ENCODE measurements around the gene TTC7B.

TTC7B gene

GRCh38 chr14:90642244-90642717 is 173.9 kb downstream of the TTC7B start:
- no peak for DNase-seq (ENCODE audit: low read depth, low spot score)
- H3K4me3 ChIP-seq (ENCODE audit: low read length), result no peak overlapping the region

DNA sequence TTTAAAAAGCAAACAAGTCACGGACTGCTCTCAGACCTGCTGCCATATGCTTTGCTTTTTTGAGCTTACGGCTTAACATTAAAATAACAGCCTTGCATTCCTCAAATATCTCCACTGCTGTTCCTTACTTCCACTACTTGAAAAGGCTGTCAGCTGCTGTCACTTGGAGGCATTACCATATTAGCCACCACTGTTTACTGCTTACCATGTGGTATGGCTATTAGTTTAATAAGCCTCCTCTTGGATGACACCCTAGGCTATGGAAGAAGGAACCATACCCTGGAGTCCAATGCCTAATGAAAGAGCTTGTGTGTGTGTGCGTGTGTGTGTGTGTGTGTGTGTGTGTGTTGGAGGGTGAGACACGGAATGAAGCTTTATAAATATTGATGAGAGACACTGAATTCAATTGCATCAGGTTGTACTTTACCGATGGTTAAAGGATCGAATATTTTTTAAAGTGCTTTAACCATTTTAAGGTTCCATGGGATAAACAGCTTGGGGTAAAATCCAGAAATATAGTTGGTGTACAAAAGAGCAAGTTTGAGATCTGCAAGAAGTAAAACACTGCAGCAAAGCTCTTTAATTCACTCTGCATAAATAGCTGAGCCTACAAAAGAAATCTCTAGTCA is 174.5 kb downstream of the TTC7B start:
- DNase-seq (ENCODE audit: low read depth, low spot score), result no peak
- H3K4me3 ChIP-seq (ENCODE audit: low read length), result no peak overlapping the region

- DNase-seq (ENCODE audit: low read depth, low spot score), result no peak
- H3K4me3 ChIP-seq (ENCODE audit: low read length), result no peak overlapping the region
Observed at GRCh38 chr14:90641168-90641567, 175.1 kb downstream of the TTC7B start.

DNA sequence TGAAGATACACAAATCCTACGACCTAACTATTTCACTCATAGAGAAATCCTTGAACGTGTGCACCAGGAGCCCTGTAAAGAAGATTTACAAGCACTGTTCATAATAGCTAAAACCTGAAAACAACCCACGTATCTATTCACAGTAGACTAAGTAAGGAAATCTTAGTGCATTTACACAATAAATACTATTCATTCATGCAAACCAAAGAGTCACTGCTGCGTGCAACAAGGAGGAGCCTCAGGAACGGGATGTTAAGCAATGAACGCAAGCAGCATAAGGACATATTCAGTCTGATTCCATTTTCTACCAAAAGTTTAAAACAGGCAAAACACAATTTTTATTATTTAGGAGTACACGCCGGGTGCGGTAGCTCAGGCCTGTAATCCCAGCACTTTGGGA is 176.6 kb downstream of the TTC7B start:
- no peak for DNase-seq (ENCODE audit: low read depth, low spot score)

GRCh38 chr14:90632871-90633270 is 183.4 kb downstream of the TTC7B start:
- no peak for DNase-seq (ENCODE audit: low read depth, low spot score)
- no peak overlapping the region for H3K4me3 ChIP-seq (ENCODE audit: low read length)

More for the DNA sequence above, 176.6 kb downstream of the TTC7B start:
- H3K4me3 ChIP-seq (ENCODE audit: low read length), result no peak overlapping the region

DNA sequence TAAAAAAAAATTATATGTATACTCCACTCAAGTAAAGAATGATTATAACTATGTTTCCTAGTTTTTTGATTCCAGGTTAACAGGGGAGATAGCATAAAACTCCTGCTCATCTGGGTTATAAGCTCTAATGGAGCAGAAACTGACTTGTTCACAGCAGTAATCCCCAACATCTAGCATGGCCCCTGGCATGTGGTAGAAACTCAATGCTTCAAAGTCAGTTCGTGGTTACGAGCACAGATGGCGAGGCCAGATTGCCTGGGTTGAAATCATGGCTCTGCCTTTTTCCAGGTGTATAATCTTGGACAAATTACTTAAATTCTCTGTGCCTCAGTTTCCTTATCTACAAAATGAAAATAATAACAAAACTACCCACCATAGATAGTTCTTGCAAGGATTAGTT is 183.8 kb downstream of the TTC7B start:
- no peak overlapping the region for H3K4me3 ChIP-seq (ENCODE audit: low read length)
- peak; percentile 68 for DNase-seq (ENCODE audit: low read depth, low spot score)

DNA sequence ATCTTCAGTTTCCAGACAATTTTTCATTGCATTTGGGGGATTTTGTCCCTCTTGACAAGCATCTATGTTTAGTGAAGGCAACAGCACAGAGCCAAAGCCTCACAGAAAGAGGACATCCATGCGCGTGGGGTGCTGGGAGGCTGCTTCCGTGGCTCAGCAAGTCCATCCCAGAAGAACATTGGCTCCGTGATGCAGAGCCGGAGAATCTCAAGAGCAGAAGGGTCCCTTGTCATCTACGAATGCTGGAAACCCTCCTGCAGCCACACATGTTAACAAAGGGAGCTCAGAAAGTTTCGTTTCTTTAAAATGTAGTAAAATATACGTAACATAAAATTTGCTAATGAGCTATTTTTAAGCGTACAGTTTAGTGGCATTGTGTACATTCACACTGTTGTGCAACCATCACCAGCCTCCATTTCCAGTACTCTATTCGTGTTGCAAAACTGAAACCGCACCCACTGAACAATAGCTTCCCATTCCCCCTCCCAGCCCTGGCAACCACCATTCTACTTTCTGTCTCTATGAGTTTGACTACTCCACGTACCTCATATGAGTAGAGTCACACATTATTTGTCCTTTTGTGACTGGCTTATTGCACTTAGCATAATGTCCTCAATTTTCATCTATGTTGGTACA is 185.9 kb downstream of the TTC7B start:
- DNase-seq (ENCODE audit: low read depth, low spot score), result no peak
- no peak overlapping the region for H3K4me3 ChIP-seq (ENCODE audit: low read length)

GRCh38 chr14:90629471-90629870 is 186.8 kb downstream of the TTC7B start:
- no peak overlapping the region for H3K4me3 ChIP-seq (ENCODE audit: low read length)
- DNase-seq (ENCODE audit: low read depth, low spot score), result no peak

DNA sequence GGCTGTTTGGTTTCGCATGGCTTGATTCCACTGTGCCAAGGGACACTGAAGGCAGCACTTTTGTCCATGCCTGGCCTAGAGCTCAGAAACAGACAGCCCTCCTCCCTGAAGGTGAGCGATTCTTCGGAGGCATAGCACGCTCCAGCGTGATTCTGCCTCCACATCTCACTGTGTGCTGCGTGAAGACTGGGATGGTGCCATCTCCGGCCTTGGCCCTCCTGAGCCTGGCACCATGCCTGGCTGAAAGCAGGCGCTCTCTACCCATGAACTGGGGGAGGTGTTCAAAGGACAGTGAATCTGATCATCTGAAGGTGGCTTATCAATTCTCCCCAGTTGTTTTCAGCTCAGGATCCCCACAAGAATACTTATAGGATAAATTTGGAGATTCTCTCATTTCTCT is 187.4 kb downstream of the TTC7B start:
- H3K4me3 ChIP-seq (ENCODE audit: low read length), result no peak overlapping the region

GRCh38 chr14:90627478-90627877 is 188.8 kb downstream of the TTC7B start:
- DNase-seq (ENCODE audit: low read depth, low spot score), result no peak
- no peak overlapping the region for H3K4me3 ChIP-seq (ENCODE audit: low read length)

More for the DNA sequence above, 187.4 kb downstream of the TTC7B start:
- no peak for DNase-seq (ENCODE audit: low read depth, low spot score)

GRCh38 chr14:90626550-90626949 is 189.7 kb downstream of the TTC7B start:
- H3K4me3 ChIP-seq (ENCODE audit: low read length), result no peak overlapping the region
- no peak for DNase-seq (ENCODE audit: low read depth, low spot score)

DNA sequence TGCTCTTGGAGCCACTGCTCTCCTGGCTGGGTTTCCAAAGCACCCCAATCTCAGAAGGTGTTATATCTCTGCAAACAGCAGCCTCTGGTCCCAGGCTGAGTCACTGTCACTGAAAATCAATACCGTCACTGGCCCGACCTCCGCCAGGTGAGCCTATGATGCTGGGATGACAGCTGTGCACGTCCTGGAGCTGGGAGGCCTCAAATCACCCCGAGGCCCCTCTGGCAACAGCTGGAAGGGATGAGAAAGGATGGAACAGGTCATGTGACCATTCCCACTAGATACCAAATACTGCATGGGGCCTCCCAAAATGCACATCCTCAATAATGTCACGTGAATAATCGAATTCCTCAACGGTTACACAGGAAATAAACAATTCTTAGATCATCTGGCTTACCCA is 190.8 kb downstream of the TTC7B start:
- no peak for DNase-seq (ENCODE audit: low read depth, low spot score)
- H3K4me3 ChIP-seq (ENCODE audit: low read length), result no peak overlapping the region

DNA sequence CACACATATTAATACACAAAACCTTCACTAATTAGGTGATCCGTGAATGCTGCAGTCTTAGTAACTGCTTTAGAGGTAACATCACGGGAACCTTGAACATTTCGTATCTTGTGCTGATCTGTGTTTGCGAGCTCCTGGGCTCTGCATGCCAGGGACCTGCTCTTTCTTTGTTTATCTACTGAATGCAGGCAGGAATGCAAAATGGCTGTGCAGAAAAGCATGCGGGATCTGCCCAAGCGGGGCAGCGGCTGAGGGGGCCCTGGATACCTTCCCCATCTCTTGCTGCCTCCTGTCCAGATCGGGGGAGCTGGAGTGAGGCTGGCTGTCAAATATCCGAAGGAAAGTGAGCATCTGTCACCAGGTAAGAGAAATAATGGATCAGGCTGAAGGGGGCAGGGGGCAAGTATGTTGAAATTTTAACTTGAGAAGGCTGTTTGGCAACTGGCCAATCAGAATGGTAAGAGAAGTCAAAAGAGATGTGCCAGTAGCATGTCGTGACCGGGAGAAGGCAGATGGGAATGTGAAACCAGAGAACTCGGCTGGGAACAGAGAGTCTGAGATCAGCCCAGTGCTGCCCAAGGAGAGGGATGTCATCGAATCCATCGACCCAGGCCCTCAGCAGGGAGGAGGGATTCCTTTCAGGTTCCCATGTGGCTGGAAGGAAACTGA is 191.4 kb downstream of the TTC7B start:
- no peak overlapping the region for H3K4me3 ChIP-seq (ENCODE audit: low read length)
- no peak for DNase-seq (ENCODE audit: low read depth, low spot score)

DNA sequence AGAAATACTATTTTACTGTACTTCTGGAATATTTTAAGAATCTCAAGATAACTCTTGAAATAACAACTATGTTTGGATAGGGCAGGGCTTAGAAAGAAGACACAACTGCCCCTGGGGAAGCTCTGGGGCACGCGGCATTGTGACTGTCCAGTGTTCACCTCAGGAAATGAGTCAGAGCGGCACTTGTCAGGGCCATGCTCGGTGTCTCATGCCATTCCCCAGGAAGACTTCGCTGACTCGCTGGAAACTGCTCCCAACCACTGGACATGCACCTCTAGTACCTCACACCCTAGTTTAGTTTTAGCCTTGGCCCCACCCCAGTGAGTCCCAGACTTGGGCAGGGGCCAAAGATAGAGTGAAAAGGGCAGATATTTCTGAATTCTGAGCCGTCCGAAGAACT is 192.0 kb downstream of the TTC7B start:
- no peak overlapping the region for H3K4me3 ChIP-seq (ENCODE audit: low read length)
- DNase-seq (ENCODE audit: low read depth, low spot score), result no peak

GRCh38 chr14:90621201-90621600 is 195.0 kb downstream of the TTC7B start:
- H3K4me3 ChIP-seq (ENCODE audit: low read length), result no peak overlapping the region
- DNase-seq (ENCODE audit: low read depth, low spot score), result no peak

- DNase-seq (ENCODE audit: low read depth, low spot score), result no peak
- H3K4me3 ChIP-seq (ENCODE audit: low read length), result no peak overlapping the region
Observed at GRCh38 chr14:90620568-90621077, 195.6 kb downstream of the TTC7B start.

GRCh38 chr14:90619911-90620310 is 196.3 kb downstream of the TTC7B start:
- DNase-seq (ENCODE audit: low read depth, low spot score), result no peak
- no peak overlapping the region for H3K4me3 ChIP-seq (ENCODE audit: low read length)

DNA sequence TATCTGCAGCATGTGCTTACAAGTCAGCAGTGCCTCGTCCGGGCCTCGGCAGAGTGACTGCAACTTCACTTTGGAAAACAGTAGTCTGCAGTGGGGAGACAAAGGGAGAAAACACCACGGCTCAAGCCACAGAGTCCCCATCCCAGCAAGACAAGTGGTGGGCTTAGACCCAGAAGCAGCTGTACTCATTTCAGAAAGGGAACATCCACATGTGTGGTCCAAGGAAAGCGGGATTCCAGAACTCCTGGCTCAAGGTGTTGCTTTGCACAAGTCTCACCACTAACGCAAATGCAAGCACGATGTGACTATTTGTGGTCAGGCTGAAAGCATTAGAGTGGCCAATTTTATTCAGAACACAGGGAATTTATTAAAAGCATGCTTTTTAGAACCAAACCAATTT is 198.3 kb downstream of the TTC7B start:
- no peak overlapping the region for H3K4me3 ChIP-seq (ENCODE audit: low read length)
- DNase-seq (ENCODE audit: low read depth, low spot score), result no peak

- no peak for DNase-seq (ENCODE audit: low read depth, low spot score)
- H3K4me3 ChIP-seq (ENCODE audit: low read length), result no peak overlapping the region
Observed at GRCh38 chr14:90616881-90617280, 199.3 kb downstream of the TTC7B start.

- DNase-seq (ENCODE audit: low read depth, low spot score), result no peak
Observed at GRCh38 chr14:90616313-90616712, 199.9 kb downstream of the TTC7B start.

More at GRCh38 chr14:90616313-90616712, 199.9 kb downstream of the TTC7B start:
- H3K4me3 ChIP-seq (ENCODE audit: low read length), result no peak overlapping the region
